HepG2 (cell line): Measurements from ENCODE around the gene MAML1.

ENCODE experiments used
- CEBPG ChIP-seq: IDR thresholded peaks from 2 replicates; pipeline ENCODE4 v1.6.1; 2016
- FOXA3 ChIP-seq: IDR thresholded peaks from 2 replicates; pipeline ENCODE4 v1.6.1; 2016; ENCODE audit warnings: missing genetic modification reagents, missing compliant biosample characterization
- YY1 ChIP-seq: IDR thresholded peaks from 2 replicates; pipeline ENCODE4 v1.6.1; 2011; ENCODE audit warnings: low read length, low read depth, moderate library complexity, mild to moderate bottlenecking; ENCODE audit not compliant: insufficient read depth, insufficient replicate concordance
- ZEB1 ChIP-seq: IDR thresholded peaks from 2 replicates; pipeline ENCODE4 v1.6.1; 2012; ENCODE audit warnings: mild to moderate bottlenecking, low read depth, inconsistent platforms; ENCODE audit not compliant: insufficient replicate concordance
- ZNF280B ChIP-seq: sonication (generic); formaldehyde crosslinking; IDR thresholded peaks from 2 replicates; pipeline ENCODE4 v1.5.0; 2020; ENCODE audit warnings: missing genetic modification reagents, mild to moderate bottlenecking, borderline replicate concordance

GRCh38 chr5:179802207-179802883 lies 69.7 kb downstream of the MAML1 start:
- TF ChIP-seq CEBPG (CRISPR knock-in tag) (no peak), ZNF280B (CRISPR knock-in tag) (no peak), ZEB1 (no peak), FOXA3 (CRISPR knock-in tag) (no peak), YY1 (no peak)
